HG02763 (cell line): ENCODE measurements around the gene MMP17.

Experiments used
- ATAC-seq: cut with Tn5 transposase; IDR thresholded peaks from one replicate; pipeline ENCODE4 v1.9.1; 2021; ENCODE audit warnings: mild to moderate bottlenecking, moderate library complexity; ENCODE audit not compliant: unreplicated experiment

Gene MMP17

DNA sequence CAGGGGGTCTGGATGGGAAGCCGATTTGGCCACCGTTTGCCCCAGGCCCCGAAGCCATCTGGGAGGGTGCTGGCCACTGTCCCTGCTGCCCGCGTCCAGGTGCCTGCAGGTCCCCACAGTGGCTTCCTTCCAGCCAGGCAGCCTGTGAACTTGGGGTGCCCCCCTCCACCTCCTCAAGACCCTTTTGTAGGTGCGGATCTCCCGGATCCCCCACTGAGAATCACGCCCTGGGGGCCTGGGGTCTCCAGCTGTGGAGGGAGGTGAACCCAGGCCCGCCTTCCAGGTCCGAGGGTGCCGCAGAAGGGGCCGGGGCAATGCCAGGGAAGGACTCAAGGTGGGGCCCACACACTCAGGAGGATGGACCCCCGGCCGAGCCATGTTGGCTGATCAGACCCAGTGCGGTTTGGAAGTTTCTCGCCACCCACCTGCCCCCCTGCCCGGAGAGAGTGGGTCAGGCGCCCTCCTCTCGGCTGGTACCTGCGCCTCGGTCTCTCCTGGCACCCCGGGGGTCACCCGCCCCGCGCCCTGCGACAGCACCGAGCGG is 1.7 kb downstream of the MMP17 start:
- ATAC-seq: no peak

- no peak for ATAC-seq
Measured at GRCh38 chr12:131830335-131830913, 2.2 kb downstream of the MMP17 start.

DNA sequence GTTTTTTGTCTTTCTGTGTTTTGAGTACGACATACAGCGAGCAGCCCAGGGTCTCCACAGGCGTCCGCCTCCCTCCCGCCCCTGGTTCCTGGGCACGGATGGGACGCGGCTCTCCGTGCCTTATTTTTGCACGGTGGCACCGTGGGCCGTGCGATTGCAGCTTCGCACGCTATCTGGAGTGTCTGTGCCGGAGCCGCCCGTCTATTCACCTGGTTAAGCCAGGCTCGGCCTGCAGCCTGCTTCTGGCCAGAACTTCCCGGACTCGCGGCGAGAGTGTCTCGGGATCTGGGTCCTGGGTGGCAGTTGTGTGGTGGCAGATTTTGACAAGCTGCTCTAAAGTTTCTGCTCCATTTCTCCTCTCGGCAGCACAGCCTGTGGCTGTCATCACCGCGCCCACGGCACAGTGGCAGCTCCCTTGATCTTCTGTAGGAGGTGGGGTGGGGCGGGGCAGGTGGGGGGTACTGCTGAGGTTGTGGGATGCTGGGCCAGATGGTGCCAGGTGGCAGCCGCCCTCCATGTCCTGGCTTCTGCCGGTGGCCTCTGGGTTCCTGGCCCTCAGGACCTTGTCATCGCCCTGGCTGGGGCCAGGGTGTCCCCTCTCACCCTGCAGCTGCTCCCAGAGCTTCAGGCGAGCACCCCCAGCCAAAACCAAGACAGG is 2.9 kb downstream of the MMP17 start:
- ATAC-seq: no peak

- ATAC-seq: no peak
Measured at GRCh38 chr12:131831635-131832041, 3.4 kb downstream of the MMP17 start.

DNA sequence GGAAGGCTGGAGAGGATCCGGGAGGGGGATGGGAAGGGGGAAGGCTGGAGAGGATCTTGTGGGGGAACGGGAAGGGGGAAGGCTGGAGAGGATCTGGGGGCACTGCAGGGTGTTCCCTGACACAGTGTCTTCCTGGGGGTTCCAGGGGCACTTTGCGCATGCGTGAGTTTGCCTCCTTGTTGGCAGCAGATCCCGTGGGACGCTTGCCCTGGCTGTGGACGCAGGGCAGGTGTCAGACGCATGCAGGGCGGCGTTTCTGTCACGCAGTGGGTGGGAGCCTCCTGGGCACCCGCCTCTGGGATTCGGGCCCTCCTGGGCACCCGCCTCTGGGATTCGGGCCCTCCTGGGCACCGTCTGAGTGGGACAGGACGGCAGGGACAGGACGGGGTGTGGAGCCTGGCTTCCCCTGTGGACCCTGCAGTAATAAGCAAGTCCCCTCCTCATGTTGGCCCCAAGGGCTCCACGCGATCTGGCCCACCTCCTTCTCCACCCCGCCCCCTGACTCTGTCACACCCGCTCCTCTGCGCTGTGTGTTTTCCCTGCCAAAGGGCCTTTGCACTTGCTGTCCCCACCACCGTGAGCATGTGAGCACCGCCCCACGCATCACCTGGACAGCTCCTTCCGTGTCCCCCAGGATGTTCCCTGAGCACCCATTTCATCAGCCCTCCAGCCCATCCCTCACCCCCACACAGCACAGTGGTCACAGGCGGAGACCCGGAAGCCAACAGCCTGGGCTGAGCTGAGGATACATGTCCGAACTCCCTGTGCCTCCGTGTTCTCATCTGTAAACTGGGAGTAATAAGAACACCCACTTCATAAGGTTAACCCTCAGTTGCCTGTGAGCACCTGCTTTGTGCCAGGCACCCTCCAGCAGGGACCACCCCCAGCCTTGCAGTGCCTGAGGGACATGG is 4.4 kb downstream of the MMP17 start:
- ATAC-seq: no peak

- ATAC-seq: no peak
Measured at GRCh38 chr12:131833288-131833895, 5.2 kb downstream of the MMP17 start.

DNA sequence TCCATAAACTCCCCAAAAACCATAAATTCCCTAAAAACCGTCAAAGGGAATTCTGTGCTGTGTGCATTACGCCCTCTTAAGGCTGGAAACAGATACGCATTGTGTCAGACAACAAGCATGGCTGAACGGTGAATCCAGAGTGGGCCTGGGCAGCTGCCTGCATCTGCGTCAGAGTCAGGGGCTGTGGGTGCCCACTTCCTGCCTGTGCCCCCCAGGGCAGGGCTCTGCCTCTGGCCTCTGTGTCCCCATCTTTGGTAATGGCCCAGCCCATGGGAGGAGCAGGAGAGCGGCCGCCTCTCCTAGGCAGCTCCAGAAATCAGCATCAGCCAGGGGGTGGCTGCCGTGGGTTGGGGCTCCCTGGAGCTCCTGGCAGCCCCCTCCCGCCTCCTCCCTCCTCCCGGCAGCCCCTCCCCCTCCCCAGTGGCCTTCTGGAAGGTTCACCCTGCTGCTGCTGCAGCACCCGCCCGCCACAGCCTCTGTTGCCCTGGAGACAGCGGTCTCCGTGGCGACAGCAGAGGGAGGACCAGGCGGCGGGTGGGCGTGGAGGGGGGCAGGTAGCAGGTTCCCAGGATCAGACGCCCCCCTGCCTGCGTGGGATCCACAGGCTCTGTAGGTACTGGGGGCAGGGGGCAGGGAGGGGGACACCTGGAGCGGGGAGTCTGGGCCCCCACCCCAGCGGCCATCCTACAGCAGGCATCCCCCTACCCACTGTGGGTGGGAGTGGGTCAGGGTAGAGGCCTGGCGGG is 5.9 kb downstream of the MMP17 start:
- no peak for ATAC-seq

GRCh38 chr12:131834798-131835615 is 6.8 kb downstream of the MMP17 start:
- no peak for ATAC-seq

- ATAC-seq: no peak
Measured at GRCh38 chr12:131835616-131836171, 7.5 kb downstream of the MMP17 start.

DNA sequence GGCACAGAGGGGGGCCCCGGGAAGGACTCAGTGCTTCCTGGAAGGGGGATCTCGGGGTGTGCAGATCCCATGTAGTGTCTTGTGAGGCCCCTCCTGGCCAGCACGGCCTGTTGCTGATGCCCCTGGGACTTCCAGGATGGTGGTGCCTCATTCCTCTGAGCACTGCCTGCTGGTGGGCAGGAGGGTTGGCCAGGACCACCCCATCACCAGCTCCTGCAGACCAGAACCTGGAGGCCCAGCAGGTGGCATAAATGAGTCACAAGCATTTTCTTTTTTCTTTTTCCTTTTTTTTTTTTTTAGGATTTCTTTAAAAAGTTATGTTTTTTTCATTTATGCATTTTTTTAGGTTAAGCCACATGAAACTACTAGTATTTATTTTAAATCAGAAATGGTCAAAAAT is 8.0 kb downstream of the MMP17 start:
- ATAC-seq: no peak

GRCh38 chr12:131836714-131837397 is 8.7 kb downstream of the MMP17 start:
- ATAC-seq: no peak

DNA sequence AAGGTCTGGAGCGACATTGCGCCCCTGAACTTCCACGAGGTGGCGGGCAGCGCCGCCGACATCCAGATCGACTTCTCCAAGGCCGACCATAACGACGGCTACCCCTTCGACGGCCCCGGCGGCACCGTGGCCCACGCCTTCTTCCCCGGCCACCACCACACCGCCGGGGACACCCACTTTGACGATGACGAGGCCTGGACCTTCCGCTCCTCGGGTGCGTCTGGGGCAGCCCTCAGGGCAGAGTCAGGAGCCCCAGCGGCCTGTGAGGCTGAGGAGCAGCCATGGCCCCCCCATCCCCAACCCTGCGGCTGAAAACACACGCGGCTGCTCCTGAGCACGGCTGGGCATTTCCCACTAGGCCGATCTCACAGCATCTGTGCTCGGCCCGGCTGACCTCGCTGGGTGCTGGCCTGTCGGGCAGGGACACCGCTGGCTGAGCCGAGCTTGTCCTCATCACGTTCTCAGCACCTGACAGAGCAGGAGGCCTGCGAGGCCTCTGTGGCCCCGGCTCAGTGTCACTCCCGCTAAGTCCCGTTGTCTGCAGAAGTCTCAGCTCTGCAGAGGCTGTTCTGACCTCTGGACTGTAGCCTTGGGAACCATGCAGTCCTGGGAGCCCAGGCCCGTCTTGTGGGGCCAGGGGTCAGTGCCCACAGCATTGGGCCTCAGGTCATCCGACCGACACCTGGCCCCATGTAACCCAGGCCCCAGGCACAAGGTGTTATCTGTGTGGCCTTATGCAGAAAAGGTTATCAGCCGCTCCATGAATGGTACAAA is 12.6 kb downstream of the MMP17 start:
- ATAC-seq: no peak

DNA sequence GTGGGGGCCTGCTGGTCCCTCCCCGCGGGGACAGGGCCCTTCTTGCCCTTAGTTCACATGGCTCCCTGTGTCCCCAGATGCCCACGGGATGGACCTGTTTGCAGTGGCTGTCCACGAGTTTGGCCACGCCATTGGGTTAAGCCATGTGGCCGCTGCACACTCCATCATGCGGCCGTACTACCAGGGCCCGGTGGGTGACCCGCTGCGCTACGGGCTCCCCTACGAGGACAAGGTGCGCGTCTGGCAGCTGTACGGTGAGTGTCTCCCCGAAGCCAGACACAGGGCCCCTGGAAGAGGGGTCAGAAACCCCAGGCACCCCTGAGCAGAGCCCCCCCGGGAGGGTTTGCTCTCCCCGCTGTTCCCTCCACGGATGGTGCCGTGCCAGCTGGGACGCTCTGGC is 13.4 kb downstream of the MMP17 start:
- no peak for ATAC-seq

- ATAC-seq: no peak
Measured at GRCh38 chr12:131842169-131842568, 14.0 kb downstream of the MMP17 start.

DNA sequence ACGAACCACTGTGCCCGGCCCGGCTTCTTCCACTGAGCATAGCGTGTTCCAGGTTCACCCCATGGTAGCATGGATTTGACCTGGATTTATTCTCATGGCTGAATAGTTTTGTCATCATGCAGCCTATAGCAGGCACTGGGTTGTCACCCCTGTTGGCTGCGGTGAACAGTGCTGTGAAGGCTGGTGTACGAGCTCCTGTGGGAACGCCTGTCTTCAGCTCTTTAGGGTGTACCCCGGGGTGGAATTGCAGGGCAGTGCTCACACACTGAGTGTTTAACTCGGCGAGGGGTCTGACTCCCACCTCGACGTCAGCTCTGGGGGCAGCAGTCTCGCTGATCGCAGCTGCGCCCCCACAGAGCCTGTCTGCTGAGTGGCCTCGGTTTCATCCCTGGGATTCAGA is 15.3 kb downstream of the MMP17 start:
- ATAC-seq: no peak

DNA sequence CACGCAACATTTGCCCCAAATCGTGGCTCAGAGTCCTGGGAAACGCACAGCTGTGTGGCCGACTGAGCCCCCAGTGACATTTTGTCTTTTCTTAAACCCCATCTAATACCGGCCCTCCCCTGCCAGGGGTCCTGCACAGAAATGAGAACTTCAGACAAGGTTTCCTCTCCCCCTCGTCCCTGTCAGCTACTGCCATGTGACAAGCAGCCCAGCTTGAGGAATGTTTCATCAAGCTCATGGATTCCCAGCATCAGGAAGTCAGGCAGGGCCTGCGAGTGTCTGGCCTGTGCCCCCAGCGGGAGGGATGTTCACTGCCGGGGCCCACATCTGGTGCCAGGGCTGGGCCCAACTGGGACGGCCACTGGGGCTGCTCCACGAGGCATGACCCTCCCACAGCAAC is 15.9 kb downstream of the MMP17 start:
- ATAC-seq: no peak

DNA sequence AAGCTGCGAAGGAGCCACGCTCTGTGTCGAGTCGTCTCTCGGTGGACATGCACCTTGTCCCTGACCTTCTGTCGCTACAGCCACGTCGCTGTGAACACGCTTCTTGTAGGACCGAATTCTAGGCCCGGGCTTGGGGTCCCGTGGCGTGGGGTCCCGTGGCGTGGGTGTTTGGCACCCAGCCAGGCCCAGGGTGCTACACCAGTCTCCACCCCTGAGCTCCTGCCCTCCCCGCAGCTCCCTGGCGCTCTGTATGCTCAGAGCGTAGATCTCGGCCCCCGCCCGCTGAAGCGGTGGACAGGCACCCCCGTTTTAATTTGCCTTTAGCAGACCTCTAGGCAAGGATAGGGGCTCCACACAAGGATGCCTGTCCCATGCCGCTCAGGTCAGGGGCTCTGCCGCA is 16.5 kb downstream of the MMP17 start:
- no peak for ATAC-seq

DNA sequence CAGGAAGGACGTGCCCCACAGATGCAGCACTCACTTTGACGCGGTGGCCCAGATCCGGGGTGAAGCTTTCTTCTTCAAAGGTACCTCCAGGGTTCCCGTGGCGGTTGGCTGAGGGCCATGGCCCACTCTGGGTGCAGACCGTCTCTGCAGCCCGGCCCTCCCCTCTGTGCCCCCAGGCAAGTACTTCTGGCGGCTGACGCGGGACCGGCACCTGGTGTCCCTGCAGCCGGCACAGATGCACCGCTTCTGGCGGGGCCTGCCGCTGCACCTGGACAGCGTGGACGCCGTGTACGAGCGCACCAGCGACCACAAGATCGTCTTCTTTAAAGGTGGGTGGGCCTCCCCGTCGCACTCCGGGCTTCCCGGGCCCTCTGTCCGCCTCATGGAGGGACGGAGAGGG is 16.9 kb downstream of the MMP17 start:
- no peak for ATAC-seq
